Non-pigmented ciliary epithelial cell (primary cell): ENCODE data around the gene RAPGEF2.
"Not testable (repeated sequence)": the region's sequence is repeated elsewhere in the genome, so short reads cannot be mapped to it uniquely, and the experiment has no call there.

Experiments
- DNase-seq: peaks from one replicate; pipeline ENCODE4 v3.0.0-alpha.2; 2010; ENCODE audit warnings: low read depth

RAPGEF2 gene

GRCh38 chr4:159162576-159162975, 59.7 kb downstream of the RAPGEF2 start:
- no peak for DNase-seq

DNA sequence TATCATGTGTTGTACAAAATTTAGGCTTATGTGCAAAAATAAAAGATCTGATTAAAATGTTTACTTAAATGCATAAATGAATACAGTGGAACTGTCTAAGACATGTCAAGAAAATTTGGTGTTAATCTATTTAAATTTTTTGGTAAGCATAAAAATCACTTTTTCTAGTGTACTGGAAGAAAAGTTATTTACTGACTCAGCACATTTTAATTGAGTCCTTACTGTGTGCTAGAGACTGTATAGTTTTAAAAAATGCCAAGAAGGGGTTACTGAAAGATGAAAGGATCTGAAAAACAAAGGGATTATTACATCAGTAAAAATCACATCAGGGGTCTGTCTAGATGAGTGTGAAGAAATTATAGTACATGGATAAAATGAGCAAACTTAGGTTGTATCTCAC, 60.6 kb downstream of the RAPGEF2 start:
- DNase-seq, result no peak

- no peak for DNase-seq
Measured at GRCh38 chr4:159169404-159170302, 66.8 kb downstream of the RAPGEF2 start.

GRCh38 chr4:159171287-159171686, 68.4 kb downstream of the RAPGEF2 start:
- DNase-seq, result no peak

DNA sequence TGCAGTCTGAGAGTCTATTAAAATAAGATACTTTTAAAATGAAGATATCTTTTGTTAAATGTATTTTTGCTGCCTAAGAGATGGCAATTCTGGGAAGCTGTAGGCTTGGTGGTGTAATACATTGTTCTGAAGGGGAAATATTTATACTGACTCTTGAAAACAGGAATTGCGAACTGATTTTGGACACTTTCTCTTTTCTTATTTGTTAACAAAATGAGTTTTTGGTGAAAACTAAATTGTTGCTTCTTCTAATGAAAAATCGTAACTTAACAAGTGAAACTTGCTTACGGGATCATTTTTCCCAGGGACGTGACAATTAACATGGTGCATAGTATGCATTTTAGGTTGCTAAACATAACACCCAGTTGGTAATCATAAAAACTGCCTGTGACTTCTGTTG, 71.0 kb downstream of the RAPGEF2 start:
- DNase-seq, result no peak

- no peak for DNase-seq
Measured at GRCh38 chr4:159174645-159175084, 71.8 kb downstream of the RAPGEF2 start.

- DNase-seq, result peak; percentile 64
Measured at GRCh38 chr4:159175085-159175988, 72.5 kb downstream of the RAPGEF2 start.

DNA sequence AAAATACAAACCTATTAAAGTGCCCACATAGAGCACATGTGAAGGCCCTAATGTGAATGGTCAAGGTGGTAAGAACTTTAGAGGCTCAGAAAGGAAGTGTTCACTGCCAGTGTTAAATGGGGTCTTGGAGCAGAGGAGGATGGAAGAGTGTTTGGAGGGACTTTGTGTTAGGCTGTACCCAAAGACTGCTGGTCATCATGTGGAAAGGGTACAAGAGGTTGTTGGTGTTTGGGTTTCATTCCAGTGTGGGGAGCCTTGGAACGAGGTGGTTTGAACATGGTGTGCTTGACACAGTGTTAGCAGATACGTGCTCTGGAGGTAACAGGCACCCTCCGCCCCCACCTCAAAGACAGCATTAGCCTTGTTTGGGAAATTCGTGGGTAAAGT, 73.1 kb downstream of the RAPGEF2 start:
- no peak for DNase-seq

- no peak for DNase-seq
Measured at GRCh38 chr4:159177265-159178150, 74.6 kb downstream of the RAPGEF2 start.

DNA sequence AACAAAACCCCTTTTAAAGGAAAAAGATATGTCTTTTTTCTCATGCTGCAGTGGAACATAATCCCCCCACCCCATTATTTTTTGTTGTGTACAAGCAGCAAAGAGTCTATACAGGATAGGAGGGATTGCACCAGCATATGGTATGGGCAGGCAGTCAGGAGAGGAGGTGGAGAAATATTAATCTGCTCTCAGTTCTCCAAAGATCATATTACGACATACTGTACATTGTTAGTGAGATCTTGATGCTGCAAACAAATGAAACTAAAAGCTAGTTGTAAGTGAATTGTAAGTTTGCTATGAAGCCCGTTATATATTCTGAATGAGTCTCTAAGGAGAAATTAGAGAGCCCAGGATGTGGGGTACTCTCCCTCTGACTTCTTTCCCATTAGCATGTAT, 75.3 kb downstream of the RAPGEF2 start:
- no peak for DNase-seq

- no peak for DNase-seq
Measured at GRCh38 chr4:159178979-159179969, 76.4 kb downstream of the RAPGEF2 start.

DNA sequence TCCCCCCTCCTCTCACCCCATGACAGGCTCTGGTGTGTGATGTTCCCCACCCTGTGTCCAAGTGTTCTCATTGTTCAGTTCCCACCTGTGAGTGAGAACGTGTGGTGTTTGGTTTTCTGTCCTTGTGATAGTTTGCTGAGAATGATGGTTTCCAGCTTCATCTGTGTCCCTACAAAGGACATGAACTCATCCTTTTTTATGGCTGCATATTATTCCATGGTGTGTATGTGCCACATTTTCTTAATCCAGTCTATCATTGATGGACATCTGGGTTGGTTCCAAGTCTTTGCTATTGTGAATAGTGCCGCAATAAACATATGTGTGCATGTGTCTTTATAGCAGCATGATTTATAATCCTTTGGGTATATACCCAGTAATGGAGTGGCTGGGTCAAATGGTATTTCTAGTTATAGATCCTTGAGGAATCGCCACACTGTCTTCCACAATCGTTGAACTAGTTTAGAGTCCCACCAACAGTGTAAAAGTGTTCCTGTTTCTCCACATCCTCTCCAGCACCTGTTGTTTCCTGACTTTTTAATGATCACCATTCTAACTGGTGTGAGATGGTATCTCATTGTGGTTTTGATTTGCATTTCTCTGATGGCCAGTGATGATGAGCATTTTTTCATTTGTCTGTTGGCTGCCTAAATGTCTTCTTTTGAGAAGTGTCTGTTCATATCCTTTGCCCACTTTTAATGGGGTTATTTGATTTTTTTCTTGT, 81.2 kb downstream of the RAPGEF2 start:
- DNase-seq, result not testable (repeated sequence)

GRCh38 chr4:159185591-159186023, 82.7 kb downstream of the RAPGEF2 start:
- DNase-seq, result no peak

GRCh38 chr4:159188646-159189045, 85.8 kb downstream of the RAPGEF2 start:
- DNase-seq, result no peak

- no peak for DNase-seq
Measured at GRCh38 chr4:159190651-159191050, 87.8 kb downstream of the RAPGEF2 start.

DNA sequence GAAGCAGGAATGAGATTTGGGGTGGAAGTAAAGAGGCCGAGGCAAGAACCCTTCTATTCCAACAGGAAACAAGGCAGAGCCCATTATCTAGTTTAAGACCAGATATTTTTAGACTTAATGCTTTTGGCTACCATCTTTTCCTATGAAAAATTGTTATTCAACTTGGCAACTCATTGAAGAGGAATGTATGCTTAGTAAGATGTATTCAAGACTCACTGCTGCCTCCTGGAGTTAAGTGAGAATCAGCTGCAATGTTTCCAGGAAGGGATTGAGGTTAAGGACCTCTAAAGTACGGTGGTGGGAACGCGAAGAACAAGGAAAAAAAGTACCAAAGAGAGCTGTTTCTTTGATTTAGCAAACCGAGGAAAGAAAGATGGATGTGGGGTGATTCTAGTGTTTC, 89.1 kb downstream of the RAPGEF2 start:
- peak; percentile 54 for DNase-seq

DNA sequence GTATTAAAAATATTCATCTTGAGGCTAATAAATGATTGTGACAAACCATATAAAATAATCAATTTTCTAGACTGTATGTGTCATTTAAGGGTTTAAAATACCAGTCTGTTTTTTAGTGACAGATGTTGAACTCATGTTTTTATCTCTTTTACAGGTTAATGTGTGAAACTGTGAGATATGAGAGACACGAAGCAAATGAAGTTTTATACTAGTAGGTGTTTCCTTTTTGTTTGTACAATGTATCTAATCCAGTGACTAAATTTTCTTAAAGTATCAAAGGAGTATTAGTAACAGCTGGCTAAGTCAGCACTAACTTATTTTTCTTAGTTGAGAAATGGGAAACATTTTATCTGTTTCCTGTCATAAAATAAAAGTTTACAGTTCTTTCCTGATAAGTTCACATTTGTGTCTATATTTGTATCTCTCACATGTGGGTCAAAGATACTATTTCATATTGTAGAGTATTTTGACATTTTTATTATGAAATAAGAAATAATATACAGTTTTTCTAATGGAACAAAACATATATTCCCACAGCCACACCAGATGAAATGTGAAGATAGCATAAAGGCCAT, 90.3 kb downstream of the RAPGEF2 start:
- DNase-seq, result no peak

GRCh38 chr4:159195361-159195769, 92.5 kb downstream of the RAPGEF2 start:
- DNase-seq, result no peak

GRCh38 chr4:159197260-159197884, 94.5 kb downstream of the RAPGEF2 start:
- DNase-seq, result no peak
